ENCODE results near the gene ACR. TPM values are rescaled to one million over a fixed set of nuclear protein-coding genes. Genes with fewer than 3 reads are reported as not detected.

ACR gene
- total and polyA plus RNA-seq, 2 of the 8 experiments (the other 6 are each of a cell fraction or from before 2014, with no cell fraction given), result 0.56 TPM; not detected in 1

GRCh38 chr22:50723991-50724390 lies 14.0 kb upstream of the ACR start (continued):
- TF ChIP-seq ATF2 (IDR thresholded peaks at IDR 0.05; ENCODE audit: low read length), result no peak
- no peak for TF ChIP-seq HDAC2 (IDR thresholded peaks at IDR 0.05; ENCODE audit: borderline replicate concordance in 1 of 2, low read depth in 2 of 2, low read length in 2 of 2)

All from H1 (cell line).